GM21390 (cell line): Measurements from ENCODE around the gene ENDOV.

Source experiments
- ATAC-seq: cut with Tn5 transposase; IDR thresholded peaks from one replicate; pipeline ENCODE4 v1.9.1; 2021; ENCODE audit not compliant: unreplicated experiment

ENDOV gene

DNA sequence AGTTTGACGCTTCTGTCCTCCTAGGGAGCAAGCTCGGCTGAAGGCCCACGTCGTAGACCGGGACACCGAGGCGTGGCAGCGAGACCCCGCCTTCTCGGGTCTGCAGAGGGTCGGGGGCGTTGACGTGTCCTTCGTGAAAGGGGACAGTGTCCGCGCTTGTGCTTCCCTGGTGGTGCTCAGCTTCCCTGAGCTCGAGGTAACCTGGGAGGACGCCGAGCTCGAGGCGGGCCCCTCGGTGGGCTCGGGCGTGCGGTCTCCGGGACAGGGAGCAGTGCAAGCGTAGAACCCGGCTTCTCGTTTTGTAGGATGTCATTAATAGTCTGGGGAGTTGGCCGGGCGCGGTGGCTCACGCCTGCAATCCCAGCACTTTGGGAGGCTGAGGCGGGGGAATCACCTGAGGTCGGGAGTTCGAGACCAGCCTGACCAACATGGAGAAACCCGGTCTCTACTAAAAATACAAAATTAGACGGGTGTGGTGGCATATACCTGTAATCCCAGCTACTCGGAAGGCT lies 715 bp downstream of the ENDOV start:
- no peak for ATAC-seq

DNA sequence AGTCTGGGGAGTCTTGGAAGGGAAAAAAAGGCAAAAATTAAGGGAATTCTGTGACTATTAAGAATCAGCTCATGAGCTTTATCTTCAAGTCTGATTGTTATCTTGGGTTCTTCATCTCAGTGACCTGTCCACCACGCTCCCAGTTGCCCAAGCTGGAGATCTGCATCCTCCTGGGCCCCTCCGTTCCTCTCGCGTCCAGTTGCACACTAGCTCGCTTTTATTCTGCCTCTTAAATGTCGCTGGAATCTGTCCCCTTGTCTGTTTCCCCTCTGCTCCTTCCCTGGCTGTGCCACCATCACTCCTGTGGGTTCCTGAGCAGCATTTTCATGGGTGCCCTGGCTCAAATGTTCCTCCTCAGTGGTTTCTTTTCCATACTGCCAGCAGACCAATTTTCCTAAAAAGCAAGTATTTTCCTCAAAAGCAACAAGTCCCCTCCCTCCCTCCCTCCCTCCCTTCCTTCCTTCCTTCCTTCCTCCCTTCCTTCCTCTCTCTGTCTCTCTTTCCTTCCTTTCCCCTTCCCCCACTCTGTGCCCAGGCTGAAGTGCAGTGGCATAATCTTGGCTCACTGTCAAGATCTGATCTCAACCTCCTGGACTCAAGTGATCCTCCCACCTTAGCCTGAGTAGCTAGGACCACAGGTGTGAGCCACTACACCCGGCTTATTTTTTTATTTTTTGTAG lies 1.4 kb downstream of the ENDOV start:
- no peak for ATAC-seq

GRCh38 chr17:80416940-80417293 lies 1.9 kb downstream of the ENDOV start:
- ATAC-seq, result no peak

GRCh38 chr17:80418589-80418988 lies 3.6 kb downstream of the ENDOV start:
- ATAC-seq, result no peak

GRCh38 chr17:80419255-80419654 lies 4.3 kb downstream of the ENDOV start:
- no peak for ATAC-seq

DNA sequence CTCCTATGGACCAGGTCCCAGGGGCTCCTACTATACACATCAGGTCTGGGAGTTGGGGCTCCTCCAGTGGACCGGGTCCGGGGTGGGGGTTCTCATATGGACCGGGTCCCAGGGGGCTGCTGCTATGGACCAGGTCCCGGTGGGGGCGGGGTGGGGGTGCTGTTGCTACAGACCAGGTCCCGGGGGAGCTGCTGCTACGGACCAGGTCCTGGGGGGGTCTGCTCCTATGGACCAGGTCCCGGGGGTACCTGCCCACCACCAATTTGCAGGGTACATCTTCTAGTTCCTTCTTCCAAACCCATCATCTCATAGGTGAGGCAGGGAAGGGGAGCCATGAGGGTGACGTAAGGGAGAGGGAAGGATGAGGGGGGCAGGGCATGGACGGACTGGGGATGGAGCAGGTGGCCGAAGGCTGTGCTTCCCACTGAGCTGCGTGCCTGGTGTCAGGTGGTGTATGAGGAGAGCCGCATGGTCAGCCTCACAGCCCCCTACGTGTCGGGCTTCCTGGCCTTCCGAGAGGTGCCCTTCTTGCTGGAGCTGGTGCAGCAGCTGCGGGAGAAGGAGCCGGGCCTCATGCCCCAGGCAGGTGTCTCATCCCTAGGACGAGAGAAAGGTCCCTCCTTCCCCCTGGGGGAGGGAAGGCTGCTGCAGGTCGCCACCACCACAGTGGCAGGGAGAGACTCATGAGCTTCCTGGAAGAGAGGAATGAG lies 6.6 kb downstream of the ENDOV start:
- no peak for ATAC-seq

DNA sequence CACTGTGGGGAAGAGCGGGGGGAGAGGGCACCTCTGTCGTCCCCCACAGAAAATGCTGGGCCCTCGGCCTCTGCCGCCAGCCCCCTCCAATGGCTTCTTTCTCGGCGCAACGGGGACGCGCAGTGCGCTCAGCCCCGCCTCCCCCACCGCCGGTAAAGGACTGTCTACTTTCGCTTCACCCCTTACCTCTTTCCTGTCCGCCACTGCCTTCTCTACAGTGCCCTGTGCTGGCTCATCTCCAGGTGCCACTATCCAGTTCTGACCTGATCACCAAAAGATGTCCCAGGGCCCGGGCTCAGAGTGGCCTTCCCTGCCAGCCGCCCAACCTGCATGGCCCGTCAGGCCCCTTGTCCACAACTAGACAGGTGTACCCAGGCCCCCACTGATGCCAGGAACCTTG lies 7.3 kb downstream of the ENDOV start:
- ATAC-seq, result no peak

GRCh38 chr17:80422981-80423380 lies 8.0 kb downstream of the ENDOV start:
- ATAC-seq, result no peak

DNA sequence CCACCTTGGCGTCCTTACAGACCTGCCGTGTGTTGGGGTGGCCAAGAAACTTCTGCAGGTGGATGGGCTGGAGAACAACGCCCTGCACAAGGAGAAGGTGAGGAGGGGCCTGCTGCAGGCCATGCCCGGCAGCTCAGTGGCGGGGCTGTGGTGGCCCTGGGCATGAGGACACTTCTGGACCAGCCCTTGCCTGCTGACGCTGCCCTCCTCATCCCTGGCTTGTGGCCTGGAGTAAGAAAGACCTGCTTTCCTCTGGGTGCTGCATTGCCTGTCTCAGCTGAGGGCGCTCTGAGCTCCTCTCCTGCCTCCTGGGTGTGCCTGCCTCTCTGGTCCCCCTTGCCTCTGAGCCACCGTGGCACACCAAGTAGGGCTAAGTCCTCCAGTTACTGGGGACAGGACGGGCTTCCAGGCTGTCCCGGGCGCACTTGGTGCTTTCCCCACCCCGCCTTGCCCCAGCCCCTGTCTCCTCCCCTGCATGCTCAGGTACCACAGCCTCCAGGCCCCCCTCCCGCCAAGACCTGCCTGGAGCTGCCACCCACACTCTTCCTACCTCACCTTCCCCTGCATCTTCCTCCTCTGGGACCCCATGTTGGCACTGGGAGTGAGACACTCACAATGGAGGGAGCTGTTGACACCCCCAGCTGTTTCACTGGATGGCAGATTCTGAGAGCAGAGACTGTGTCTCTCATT lies 8.7 kb downstream of the ENDOV start:
- no peak for ATAC-seq

- ATAC-seq, result no peak
These were observed 9.3 kb downstream of the ENDOV start for GRCh38 chr17:80424261-80424660.

DNA sequence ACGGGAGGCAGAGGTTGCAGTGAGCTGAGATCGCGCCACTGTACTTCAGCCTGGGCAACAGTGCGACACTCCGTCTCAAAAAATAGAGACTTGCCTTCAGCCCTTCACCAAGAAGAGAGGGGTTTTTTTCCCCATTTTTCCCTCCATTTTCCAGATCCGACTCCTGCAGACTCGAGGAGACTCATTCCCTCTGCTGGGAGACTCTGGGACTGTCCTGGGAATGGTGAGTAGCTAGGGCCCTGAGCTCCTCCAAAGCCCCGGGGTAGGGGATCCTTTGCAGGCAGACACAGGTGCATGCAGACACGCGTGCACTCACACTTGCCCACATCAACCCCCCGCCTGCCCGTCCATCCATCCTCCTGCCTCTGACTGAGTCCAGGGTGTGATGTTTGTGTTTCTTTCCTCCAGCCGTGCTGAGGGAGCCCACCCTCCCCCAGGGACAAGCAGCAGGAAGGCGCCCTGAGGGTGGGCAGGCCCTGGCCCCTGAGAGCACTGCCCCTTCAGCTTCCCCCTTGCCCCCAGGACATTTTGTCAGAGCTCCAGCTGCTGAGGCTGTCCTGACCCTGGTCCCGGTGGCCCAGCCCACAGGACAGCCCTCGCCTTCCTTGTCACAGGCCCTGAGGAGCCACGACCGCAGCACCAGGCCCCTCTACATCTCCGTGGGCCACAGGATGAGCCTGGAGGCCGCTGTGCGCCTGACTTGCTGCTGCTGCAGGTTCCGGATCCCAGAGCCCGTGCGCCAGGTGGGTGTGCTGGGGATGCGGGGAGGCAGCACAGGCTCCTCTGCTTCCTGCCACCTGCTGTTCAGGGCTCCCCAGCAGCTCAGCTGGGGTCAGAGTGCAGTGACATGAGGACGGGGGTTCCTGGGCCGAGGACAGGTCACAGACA lies 10.2 kb downstream of the ENDOV start:
- no peak for ATAC-seq

- no peak for ATAC-seq
These were observed 11.0 kb downstream of the ENDOV start for GRCh38 chr17:80425835-80426426.

GRCh38 chr17:80426671-80427326 lies 11.8 kb downstream of the ENDOV start:
- peak; percentile 57 for ATAC-seq

- ATAC-seq, result no peak
These were observed 12.7 kb downstream of the ENDOV start for GRCh38 chr17:80427366-80428282.

DNA sequence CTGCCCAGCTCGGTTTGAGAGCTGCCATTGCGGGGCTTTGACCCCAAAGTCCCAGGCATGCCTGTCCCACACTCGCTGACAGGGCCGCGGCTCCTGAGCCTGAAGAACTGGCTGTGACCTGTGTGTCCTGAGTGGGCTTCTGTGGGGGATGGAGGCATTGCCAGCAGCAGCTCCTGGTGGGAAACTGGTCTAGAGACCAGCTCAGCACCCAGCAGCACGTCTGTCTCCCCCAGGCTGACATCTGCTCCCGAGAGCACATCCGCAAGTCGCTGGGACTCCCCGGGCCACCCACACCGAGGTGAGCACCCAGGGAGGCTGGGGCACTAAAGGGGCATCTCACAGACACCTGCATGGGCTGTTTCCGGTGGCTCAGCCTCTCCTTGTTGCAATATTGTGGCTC lies 13.4 kb downstream of the ENDOV start:
- ATAC-seq, result no peak

GRCh38 chr17:80428796-80429195 lies 13.8 kb downstream of the ENDOV start:
- ATAC-seq, result no peak

- ATAC-seq, result no peak
These were observed 14.6 kb downstream of the ENDOV start for GRCh38 chr17:80429356-80430275.
